Measurements from ENCODE around the gene LSAMP. TPM values are rescaled to one million over a fixed set of nuclear protein-coding genes. Genes with fewer than 3 reads are reported as not detected.
A peak's percentile ranks its signal among the peaks of the same experiment; 100 is the strongest.

Gene LSAMP
- total and polyA plus RNA-seq, 2 of the 8 experiments (the other 6 are each of a cell fraction or from before 2014, with no cell fraction given) = 1.8 to 5.7 TPM

DNA sequence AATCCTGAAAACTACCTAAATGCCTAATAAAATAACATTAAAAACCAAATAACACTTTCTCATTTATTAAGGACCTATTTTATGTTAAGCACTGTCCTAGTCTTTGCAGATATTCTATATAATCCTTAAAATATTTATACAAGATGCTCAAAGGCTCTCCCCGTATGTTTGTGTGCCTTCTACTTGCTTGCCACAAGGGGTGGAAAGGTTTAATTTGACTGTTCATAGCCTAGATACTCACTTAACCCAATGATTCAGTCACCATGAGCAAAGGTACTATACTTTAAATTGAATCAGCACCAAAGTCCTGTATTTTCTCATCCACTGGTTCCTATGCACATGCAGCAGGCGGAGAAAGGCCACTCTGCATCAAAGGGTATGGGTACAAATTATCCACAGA is 32.0 kb downstream of the LSAMP start:
- H4K5ac ChIP-seq (ENCODE audit: insufficient read length, low read depth, low read length) = no peak overlapping the region
- no peak overlapping the region for H4K91ac ChIP-seq (replicated peaks; ENCODE audit: insufficient read length, low read length)
- DNase-seq (ENCODE audit: low read depth in 1 of 2, low spot score in 2 of 2) = no peak
- H3K14ac ChIP-seq (ENCODE audit: insufficient read length) = no peak overlapping the region
- H3K4me3 ChIP-seq (ENCODE audit: extremely low read depth in 1 of 4, insufficient read depth in 2 of 4, low read depth in 3 of 4, low read length in 4 of 4) = no peak overlapping the region
- no peak overlapping the region for H2AFZ ChIP-seq (ENCODE audit: low read length)
- H3K56ac ChIP-seq (replicated peaks; ENCODE audit: insufficient read length, low read depth, low read length) = no peak overlapping the region
- no peak overlapping the region for H2BK20ac ChIP-seq (ENCODE audit: low read length)
- H3K18ac ChIP-seq (ENCODE audit: extremely low read depth, low read length) = no peak overlapping the region
- H3K27me3 ChIP-seq (replicated peaks in 1 of 4; ENCODE audit: control insufficient read depth in 3 of 4, extremely low read depth in 1 of 4, insufficient read depth in 3 of 4, low read length in 3 of 4) = no peaks in the 10 kb centered on the region
- POLR2A ChIA-PET (ENCODE audit: partially characterized antibody) = no interaction called here
- no peak overlapping the region for H3K23ac ChIP-seq (ENCODE audit: insufficient read length)
- H3K36me3 ChIP-seq (ENCODE audit: control insufficient read depth in 2 of 4, insufficient read depth in 4 of 4, low read length in 3 of 4) = no peaks in the 10 kb centered on the region
- no peak for TF ChIP-seq SIN3A (conservative IDR thresholded peaks at IDR 0.05 in 1 of 2, IDR thresholded peaks at IDR 0.05 in 1 of 2; ENCODE audit: low read depth in 1 of 2, low read length in 2 of 2)
- peak; percentile 11 to 31; a peak in 2 of 4 replicates for TF ChIP-seq RAD21 (IDR thresholded peaks at IDR 0.05 in 1 of 2, conservative IDR thresholded peaks at IDR 0.05 in 1 of 2; ENCODE audit: low read depth in 2 of 2, low read length in 2 of 2)
- TF ChIP-seq, protein P1, sequence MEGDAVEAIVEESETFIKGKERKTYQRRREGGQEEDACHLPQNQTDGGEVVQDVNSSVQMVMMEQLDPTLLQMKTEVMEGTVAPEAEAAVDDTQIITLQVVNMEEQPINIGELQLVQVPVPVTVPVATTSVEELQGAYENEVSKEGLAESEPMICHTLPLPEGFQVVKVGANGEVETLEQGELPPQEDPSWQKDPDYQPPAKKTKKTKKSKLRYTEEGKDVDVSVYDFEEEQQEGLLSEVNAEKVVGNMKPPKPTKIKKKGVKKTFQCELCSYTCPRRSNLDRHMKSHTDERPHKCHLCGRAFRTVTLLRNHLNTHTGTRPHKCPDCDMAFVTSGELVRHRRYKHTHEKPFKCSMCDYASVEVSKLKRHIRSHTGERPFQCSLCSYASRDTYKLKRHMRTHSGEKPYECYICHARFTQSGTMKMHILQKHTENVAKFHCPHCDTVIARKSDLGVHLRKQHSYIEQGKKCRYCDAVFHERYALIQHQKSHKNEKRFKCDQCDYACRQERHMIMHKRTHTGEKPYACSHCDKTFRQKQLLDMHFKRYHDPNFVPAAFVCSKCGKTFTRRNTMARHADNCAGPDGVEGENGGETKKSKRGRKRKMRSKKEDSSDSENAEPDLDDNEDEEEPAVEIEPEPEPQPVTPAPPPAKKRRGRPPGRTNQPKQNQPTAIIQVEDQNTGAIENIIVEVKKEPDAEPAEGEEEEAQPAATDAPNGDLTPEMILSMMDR (IDR thresholded peaks at IDR 0.05; ENCODE audit: control extremely low read depth in 1 of 3, insufficient read depth in 1 of 3, low read depth in 1 of 3, low read length in 3 of 3) = peak in 1 of 3 experiments; percentile 32; a peak in 2 of 4 replicates
- H4K20me1 ChIP-seq (replicated peaks in 1 of 2; ENCODE audit: control insufficient read depth in 1 of 2, insufficient read depth in 2 of 2, low read length in 2 of 2) = no peaks in the 10 kb centered on the region
- no peak overlapping the region for H2BK12ac ChIP-seq (ENCODE audit: low read depth, low read length)
- FAIRE-seq = peak; percentile 84
- H3K27ac ChIP-seq (ENCODE audit: low read depth, low read length) = no peak overlapping the region
- no peak overlapping the region for H3K9ac ChIP-seq (replicated peaks in 1 of 4; ENCODE audit: extremely low read depth in 1 of 4, low read depth in 3 of 4, low read length in 3 of 4)
- no peaks in the 10 kb centered on the region for H3K4me1 ChIP-seq (replicated peaks in 1 of 4; ENCODE audit: control insufficient read depth in 3 of 4, insufficient read depth in 4 of 4, low read length in 3 of 4)
- H2AK5ac ChIP-seq (ENCODE audit: low read depth, low read length) = no peak overlapping the region
- H2BK5ac ChIP-seq (ENCODE audit: low read depth, low read length) = no peak overlapping the region
- no peaks in the 10 kb centered on the region for H3K9me3 ChIP-seq (ENCODE audit: insufficient read depth in 2 of 2, low read depth in 1 of 2, low read length in 1 of 2)
- CTCF ChIA-PET (ENCODE audit: partially characterized antibody) = interaction anchor here (1.0 kb wide), 1 partner anchor 8 kb away, joined by 3 read pairs; no protein-coding TSS in a partner anchor
- no peaks in the 10 kb centered on the region for H3K79me2 ChIP-seq (ENCODE audit: control insufficient read depth in 1 of 2, insufficient read depth in 2 of 2, low read length in 2 of 2)
- H3K23me2 ChIP-seq (ENCODE audit: low read depth, low read length) = no peaks in the 10 kb centered on the region
- no peak overlapping the region for H3K4me2 ChIP-seq (ENCODE audit: insufficient read depth in 1 of 2, low read depth in 2 of 2, low read length in 2 of 2)
- H2BK120ac ChIP-seq (replicated peaks; ENCODE audit: low read depth, low read length) = no peak overlapping the region
- H4K8ac ChIP-seq (ENCODE audit: extremely low read depth, insufficient read depth, low read length) = no peak overlapping the region
- H2BK15ac ChIP-seq (ENCODE audit: low read length) = no peak overlapping the region
- H3K4ac ChIP-seq (replicated peaks; ENCODE audit: insufficient read length, low read depth, low read length) = no peak overlapping the region
- no peaks in the 10 kb centered on the region for H3K79me1 ChIP-seq (ENCODE audit: low read depth, low read length)
- WGBS, 2 experiments (ENCODE audit: extremely low coverage in 1 of 2, insufficient coverage in 1 of 2, insufficient read length in 1 of 2, insufficient replicate concordance in 2 of 2, low coverage in 1 of 2, low lambda C conversion rate in 2 of 2, missing lambda C conversion rate in 1 of 2) = 91% methylated on average over 2 of the region's 2 CpGs; no CpG with 5 or more reads in 1 of the 2 experiments

All from H1 (cell line).